AG04450 (cell line): ENCODE measurements around the gene RNF213. TPM values are rescaled to one million over a fixed set of nuclear protein-coding genes. Genes with fewer than 3 reads are reported as not detected.

Experiments
- CTCF ChIA-PET: fragments of 300-600, 350-600 bp; formaldehyde crosslinking; extraction: SDS; loops from one replicate; lab custom pipeline; 2022; ENCODE audit warnings: antibody characterized with exemption, inconsistent platforms; lab: Charles Lee
- POLR2A ChIA-PET: fragments of 350-600 bp; formaldehyde crosslinking; extraction: SDS; loops from one replicate; lab custom pipeline; 2021; ENCODE audit warnings: antibody characterized with exemption, inconsistent platforms; lab: Yijun Ruan, JAX
- DNase-seq: peaks from one replicate; pipeline ENCODE4 v3.0.0-alpha.2; 2011; ENCODE audit warnings: low read depth, low spot score
- H3K27ac ChIP-seq: one replicate; pipeline ENCODE4 v1.5.1; 2012; ENCODE audit warnings: low read depth, low read length, control low read depth
- H3K27me3 ChIP-seq: one replicate; pipeline ENCODE4 v1.6.0; 2012; ENCODE audit warnings: low read length; ENCODE audit not compliant: control insufficient read depth, insufficient read depth
- H3K4me3 ChIP-seq: 2 replicates; pipeline ENCODE4 v1.5.1; 2011; ENCODE audit warnings: mild to moderate bottlenecking, low read depth, low read length, control low read depth
- H3K9me3 ChIP-seq: 2 replicates; pipeline ENCODE4 v1.5.1; 2012; ENCODE audit warnings: low read length; ENCODE audit not compliant: control insufficient read depth, insufficient read depth
- CTCF ChIP-seq: IDR thresholded peaks from 2 replicates; pipeline ENCODE4 v1.5.1; 2011; ENCODE audit warnings: low read depth, low read length, control low read depth, inconsistent platforms
- polyA plus RNA-seq: library from polyadenylated mRNA; depleted of rRNA; stranded (reverse); fragments of >200 nt; gene quantifications from 2 replicates; pipeline ENCODE4 v1.2.3, GENCODE V29; 2011

RNF213 gene
- polyA plus RNA-seq, 1 experiment: 46.8 TPM

GRCh38 chr17:80385046-80385445, 124.4 kb downstream of the RNF213 start:
- Histone ChIP-seq H3K27ac (no peak overlapping the region), H3K9me3 (no peaks in the 10 kb centered on the region; the same call in 1 of the 2 replicates), H3K4me3 (no peak overlapping the region), H3K27me3 (no peaks in the 10 kb centered on the region)
- no peak for TF ChIP-seq CTCF
- DNase-seq: no peak
- CTCF ChIA-PET: no interaction called here
- POLR2A ChIA-PET: no interaction called here

- CTCF ChIA-PET: no interaction called here
- Histone ChIP-seq H3K27me3 (no peaks in the 10 kb centered on the region), H3K4me3 (no peak overlapping the region), H3K9me3 (no peaks in the 10 kb centered on the region; the same call in 1 of the 2 replicates), H3K27ac (no peak overlapping the region)
- no peak for TF ChIP-seq CTCF
- DNase-seq: no peak
- POLR2A ChIA-PET: no interaction called here
These were observed 125.7 kb downstream of the RNF213 start for GRCh38 chr17:80386341-80386740.

GRCh38 chr17:80387071-80387470, 126.4 kb downstream of the RNF213 start:
- Histone ChIP-seq H3K9me3 (no peaks in the 10 kb centered on the region), H3K27me3 (no peaks in the 10 kb centered on the region), H3K4me3 (no peak overlapping the region), H3K27ac (no peak overlapping the region)
- no peak for DNase-seq
- ChIA-PET POLR2A (no interaction called here), CTCF (no interaction called here)
- TF ChIP-seq CTCF: no peak

- Histone ChIP-seq H3K27ac (no peak overlapping the region), H3K27me3 (no peaks in the 10 kb centered on the region), H3K9me3 (no peaks in the 10 kb centered on the region), H3K4me3 (no peak overlapping the region)
- TF ChIP-seq CTCF: no peak
- ChIA-PET POLR2A (no interaction called here), CTCF (no interaction called here)
- no peak for DNase-seq
These were observed 127.5 kb downstream of the RNF213 start for GRCh38 chr17:80388175-80388574.

GRCh38 chr17:80388601-80389000, 127.9 kb downstream of the RNF213 start:
- no peak overlapping the region for H3K27ac ChIP-seq
- DNase-seq: no peak

More at GRCh38 chr17:80388601-80389000, 127.9 kb downstream of the RNF213 start:
- POLR2A ChIA-PET: no interaction called here
- no peak for TF ChIP-seq CTCF
- CTCF ChIA-PET: no interaction called here
- Histone ChIP-seq H3K27me3 (no peaks in the 10 kb centered on the region), H3K4me3 (no peak overlapping the region), H3K9me3 (no peaks in the 10 kb centered on the region)
